ENCODE measurements around the gene IRF4.

DNA sequence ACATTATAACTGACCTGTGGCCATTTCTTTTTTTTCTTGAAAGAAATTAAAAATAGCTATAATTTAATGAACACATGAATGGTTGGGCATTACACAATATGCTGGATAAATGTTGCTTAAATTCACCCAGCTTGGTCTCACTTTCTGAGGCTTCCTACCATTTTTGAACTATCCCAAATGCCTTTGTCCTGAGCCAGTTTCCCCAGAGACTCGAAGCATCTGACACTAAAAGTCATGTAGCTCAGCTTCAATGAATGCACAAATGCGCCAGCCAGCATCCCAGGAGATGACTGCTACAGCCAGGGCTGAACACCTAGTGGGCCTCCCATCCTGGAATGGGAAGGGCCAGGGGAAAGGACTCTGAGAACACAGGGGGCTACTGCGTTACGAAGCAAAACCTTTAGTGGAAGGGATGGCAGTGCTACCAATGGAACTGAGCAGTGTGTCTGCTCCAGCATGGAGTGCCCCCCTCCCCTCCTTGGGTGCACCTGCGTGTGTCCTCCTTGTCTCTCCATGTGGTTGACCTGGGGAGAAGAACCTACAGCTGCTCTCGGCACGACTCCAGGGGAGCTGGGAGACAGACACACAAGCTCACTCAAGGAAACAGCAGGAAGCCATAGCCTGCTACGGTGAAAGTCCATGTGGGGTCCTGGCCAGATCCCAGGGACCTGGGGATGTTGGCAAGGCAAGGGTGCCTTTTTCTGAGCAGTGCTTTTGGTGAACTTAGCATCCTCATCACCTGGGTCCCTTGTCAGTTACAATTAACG, 60.9 kb downstream of the IRF4 start:
- TF ChIP-seq POLR2A (IDR thresholded peaks at IDR 0.05; ENCODE audit: low read length) (no peak), GATA1 (IDR thresholded peaks at IDR 0.05; ENCODE audit: low read depth, low read length) (no peak)
